Measurements from ENCODE around the gene PDX1. TPM values are rescaled to one million over a fixed set of nuclear protein-coding genes. Genes with fewer than 3 reads are reported as not detected.

The PDX1 gene
- total and polyA plus RNA-seq, 9 of the 15 experiments (the other 6 are each of a cell fraction or from before 2014, with no cell fraction given): not detected

DNA sequence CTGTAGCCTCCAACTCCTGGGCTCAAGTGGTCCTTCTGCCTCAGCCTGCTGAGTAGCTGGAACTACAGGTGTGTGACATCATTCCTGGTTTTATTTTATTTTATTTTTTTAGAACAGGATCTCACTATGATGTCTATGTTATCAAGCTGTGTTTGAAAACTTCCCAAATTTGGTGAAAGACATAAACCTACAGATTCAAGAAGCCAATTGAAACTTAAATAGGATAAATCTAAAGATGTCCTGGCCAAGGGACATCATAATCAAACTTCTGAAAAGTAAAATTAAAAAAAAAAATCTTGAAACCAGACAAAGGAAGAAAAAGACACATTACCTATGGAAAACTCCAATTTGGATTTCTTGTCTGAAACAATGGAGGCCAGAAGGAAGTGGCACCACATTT lies 23.1 kb upstream of the PDX1 start (continued):
- TF ChIP-seq, protein P1, sequence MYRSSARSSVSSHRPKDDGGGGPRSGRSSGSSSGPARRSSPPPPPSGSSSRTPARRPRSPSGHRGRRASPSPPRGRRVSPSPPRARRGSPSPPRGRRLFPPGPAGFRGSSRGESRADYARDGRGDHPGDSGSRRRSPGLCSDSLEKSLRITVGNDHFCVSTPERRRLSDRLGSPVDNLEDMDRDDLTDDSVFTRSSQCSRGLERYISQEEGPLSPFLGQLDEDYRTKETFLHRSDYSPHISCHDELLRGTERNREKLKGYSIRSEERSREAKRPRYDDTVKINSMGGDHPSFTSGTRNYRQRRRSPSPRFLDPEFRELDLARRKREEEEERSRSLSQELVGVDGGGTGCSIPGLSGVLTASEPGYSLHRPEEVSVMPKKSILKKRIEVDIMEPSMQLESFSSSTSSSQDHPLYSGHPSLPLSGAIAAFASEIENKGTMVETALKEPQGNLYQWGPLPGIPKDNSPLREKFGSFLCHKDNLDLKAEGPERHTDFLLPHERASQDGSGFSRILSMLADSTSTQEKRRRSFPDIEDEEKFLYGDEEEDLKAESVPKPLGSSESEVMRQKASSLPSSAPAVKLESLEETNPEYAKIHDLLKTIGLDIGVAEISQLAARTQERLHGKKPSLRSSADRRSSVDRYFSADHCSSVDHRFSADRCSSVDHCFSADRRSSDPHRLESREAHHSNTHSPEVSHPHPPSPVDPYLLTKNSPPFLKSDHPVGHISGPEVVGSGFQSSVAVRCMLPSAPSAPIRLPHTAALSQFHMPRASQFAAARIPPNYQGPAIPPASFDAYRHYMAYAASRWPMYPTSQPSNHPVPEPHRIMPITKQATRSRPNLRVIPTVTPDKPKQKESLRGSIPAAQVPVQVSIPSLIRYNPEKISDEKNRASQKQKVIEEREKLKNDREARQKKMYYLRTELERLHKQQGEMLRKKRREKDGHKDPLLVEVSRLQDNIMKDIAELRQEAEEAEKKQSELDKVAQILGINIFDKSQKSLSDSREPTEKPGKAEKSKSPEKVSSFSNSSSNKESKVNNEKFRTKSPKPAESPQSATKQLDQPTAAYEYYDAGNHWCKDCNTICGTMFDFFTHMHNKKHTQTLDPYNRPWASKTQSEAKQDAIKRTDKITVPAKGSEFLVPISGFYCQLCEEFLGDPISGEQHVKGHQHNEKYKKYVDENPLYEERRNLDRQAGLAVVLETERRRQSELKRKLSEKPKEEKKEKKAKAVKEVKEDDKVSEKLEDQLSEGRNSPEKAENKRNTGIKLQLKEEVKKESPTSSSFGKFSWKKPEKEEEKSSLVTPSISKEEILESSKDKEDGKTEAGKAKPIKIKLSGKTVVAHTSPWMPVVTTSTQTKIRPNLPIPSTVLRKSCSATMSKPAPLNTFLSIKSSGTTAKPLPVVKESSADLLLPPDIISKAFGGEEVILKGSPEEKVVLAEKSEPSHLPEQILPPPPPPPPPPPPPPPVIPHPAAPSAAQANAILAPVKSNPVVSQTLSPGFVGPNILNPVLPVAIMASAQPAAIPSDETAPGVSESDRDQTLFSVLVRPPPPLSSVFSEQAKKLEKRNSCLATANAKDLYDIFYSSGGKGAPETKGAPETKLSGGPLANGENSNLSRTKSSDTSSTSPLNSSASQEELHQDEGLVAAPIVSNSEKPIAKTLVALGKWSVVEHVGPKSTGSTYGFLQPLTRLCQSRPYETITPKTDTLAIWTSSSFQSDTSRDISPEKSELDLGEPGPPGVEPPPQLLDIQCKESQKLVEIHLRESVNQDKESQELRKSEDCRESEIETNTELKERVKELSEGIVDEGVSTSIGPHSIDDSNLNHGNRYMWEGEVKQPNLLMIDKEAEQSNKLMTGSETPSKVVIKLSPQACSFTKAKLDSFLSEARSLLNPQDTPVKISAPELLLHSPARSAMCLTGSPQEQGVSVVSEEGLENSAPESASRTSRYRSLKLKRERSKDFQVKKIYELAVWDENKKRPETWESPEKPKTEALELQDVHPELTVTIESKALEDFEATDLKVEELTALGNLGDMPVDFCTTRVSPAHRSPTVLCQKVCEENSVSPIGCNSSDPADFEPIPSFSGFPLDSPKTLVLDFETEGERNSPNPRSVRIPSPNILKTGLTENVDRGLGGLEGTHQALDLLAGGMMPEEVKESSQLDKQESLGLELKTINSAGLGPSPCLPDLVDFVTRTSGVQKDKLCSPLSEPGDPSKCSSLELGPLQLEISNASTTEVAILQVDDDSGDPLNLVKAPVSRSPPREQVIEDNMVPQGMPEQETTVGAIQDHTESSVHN (IDR thresholded peaks at IDR 0.05; ENCODE audit: borderline replicate concordance in 1 of 2, low read depth in 1 of 2): no peak
- TF ChIP-seq ZNF57 (CRISPR knock-in tag; IDR thresholded peaks at IDR 0.05) (no peak), CHD1 (IDR thresholded peaks at IDR 0.05; ENCODE audit: low read length) (no peak), KHSRP (IDR thresholded peaks at IDR 0.05) (no peak), ZBTB11 (CRISPR knock-in tag; IDR thresholded peaks at IDR 0.05) (no peak), ZNF778 (CRISPR knock-in tag; IDR thresholded peaks at IDR 0.05) (no peak), MAZ (CRISPR knock-in tag; conservative IDR thresholded peaks at IDR 0.05 in 1 of 2, IDR thresholded peaks at IDR 0.05 in 1 of 2) (no peak)
- TF ChIP-seq, protein P2, sequence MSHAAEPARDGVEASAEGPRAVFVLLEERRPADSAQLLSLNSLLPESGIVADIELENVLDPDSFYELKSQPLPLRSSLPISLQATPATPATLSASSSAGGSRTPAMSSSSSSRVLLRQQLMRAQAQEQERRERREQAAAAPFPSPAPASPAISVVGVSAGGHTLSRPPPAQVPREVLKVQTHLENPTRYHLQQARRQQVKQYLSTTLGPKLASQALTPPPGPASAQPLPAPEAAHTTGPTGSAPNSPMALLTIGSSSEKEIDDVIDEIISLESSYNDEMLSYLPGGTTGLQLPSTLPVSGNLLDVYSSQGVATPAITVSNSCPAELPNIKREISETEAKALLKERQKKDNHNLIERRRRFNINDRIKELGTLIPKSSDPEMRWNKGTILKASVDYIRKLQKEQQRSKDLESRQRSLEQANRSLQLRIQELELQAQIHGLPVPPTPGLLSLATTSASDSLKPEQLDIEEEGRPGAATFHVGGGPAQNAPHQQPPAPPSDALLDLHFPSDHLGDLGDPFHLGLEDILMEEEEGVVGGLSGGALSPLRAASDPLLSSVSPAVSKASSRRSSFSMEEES (CRISPR knock-in tag; IDR thresholded peaks at IDR 0.05): no peak

Measured in K562 (cell line).